BJ (cell line): ENCODE data around the gene DNAH2. TPM values are rescaled to one million over a fixed set of nuclear protein-coding genes. Genes with fewer than 3 reads are reported as not detected.

ENCODE experiments used
- CTCF ChIA-PET: fragments of 350-600 bp; formaldehyde crosslinking; extraction: SDS; loops from one replicate; lab custom pipeline; 2021; ENCODE audit warnings: antibody characterized with exemption, inconsistent platforms; lab: Yijun Ruan, JAX
- POLR2A ChIA-PET: fragments of 300-600 bp; sonication (Branson Sonifier 250); formaldehyde crosslinking; extraction: SDS; loops from one replicate; lab custom pipeline; 2021; ENCODE audit warnings: antibody characterized with exemption; lab: Charles Lee
- DNase-seq: peaks from one replicate; pipeline ENCODE4 v3.0.0-alpha.2; 2011; ENCODE audit warnings: low read depth
- H3K27me3 ChIP-seq: 2 replicates; pipeline ENCODE4 v1.6.0; 2011; ENCODE audit warnings: low read length; ENCODE audit not compliant: control insufficient read depth, insufficient read depth
- H3K36me3 ChIP-seq: 2 replicates; pipeline ENCODE4 v1.5.1; 2011; ENCODE audit warnings: low read length; ENCODE audit not compliant: control insufficient read depth, insufficient read depth
- H3K4me3 ChIP-seq: 2 replicates; pipeline ENCODE4 v1.5.1; 2011; ENCODE audit warnings: low read depth, mild to moderate bottlenecking, control low read depth, low read length
- polyA plus RNA-seq: library from polyadenylated mRNA; depleted of rRNA; stranded (reverse); fragments of >200 nt; gene quantifications from 2 replicates; pipeline ENCODE4 v1.2.3, GENCODE V29; 2011
- TF ChIP-seq, protein P1 (sequence below): IDR thresholded peaks from 2 replicates; pipeline ENCODE4 v1.5.1; 2011; ENCODE audit warnings: low read depth, mild to moderate bottlenecking, control low read depth, inconsistent platforms, low read length, moderate library complexity; ENCODE audit not compliant: insufficient read depth

DNAH2 gene
- polyA plus RNA-seq, 1 experiment, result 0.10 TPM

DNA sequence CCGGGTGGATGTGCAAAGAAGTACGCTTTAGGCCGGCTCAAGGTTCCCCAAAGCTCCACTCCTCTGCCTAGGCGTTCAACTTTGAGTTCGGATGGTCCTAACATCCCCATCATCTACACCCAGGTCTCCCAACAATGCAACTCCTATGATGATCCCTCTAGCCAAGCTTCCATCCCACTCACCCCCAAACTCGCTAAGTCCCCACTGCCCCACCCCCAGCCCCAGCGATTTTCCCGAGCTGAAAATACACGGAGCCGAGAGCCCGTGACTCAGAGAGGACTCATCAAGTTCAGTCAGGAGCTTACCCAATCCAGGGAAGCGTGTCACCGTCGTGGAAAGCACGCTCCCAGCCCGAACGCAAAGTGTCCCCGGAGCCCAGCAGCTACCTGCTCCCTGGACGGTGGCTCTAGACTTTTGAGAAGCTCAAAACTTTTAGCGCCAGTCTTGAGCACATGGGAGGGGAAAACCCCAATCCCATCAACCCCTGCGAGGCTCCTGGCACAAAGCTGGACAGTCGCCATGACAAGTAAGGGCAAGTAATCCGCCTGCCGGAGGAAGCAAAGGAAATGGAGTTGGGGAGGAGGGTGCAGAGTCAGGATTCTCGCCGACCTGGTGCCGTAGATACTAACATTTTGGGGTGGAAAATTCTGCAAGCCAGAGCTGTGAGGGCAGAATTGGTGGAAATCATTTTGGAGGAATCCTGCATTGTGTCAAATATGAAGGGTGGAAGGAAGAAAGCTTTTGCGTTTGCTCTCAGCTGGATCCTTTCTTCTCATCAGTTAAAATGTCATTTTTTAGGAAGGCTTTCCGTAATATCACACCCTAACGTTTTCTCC lies 30.3 kb upstream of the DNAH2 start, which contains the start of gene TP53:
TSS of gene TP53 (minus strand) at position 419 of the 836 bp plus-strand sequence. CDS start 10,896 bp downstream, outside the sequence.
- TF ChIP-seq, protein P1, sequence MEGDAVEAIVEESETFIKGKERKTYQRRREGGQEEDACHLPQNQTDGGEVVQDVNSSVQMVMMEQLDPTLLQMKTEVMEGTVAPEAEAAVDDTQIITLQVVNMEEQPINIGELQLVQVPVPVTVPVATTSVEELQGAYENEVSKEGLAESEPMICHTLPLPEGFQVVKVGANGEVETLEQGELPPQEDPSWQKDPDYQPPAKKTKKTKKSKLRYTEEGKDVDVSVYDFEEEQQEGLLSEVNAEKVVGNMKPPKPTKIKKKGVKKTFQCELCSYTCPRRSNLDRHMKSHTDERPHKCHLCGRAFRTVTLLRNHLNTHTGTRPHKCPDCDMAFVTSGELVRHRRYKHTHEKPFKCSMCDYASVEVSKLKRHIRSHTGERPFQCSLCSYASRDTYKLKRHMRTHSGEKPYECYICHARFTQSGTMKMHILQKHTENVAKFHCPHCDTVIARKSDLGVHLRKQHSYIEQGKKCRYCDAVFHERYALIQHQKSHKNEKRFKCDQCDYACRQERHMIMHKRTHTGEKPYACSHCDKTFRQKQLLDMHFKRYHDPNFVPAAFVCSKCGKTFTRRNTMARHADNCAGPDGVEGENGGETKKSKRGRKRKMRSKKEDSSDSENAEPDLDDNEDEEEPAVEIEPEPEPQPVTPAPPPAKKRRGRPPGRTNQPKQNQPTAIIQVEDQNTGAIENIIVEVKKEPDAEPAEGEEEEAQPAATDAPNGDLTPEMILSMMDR, result no peak
- CTCF ChIA-PET, result interaction anchor here (0.6 to 5.2 kb wide), 42 partner anchors 14 to 641 kb away, joined by 3 to 91 read pairs (median 4); partner anchors contain the start of genes ATP1B2, CD68, DNAH2 and FXR2
- peak; percentile 62 for DNase-seq

DNA sequence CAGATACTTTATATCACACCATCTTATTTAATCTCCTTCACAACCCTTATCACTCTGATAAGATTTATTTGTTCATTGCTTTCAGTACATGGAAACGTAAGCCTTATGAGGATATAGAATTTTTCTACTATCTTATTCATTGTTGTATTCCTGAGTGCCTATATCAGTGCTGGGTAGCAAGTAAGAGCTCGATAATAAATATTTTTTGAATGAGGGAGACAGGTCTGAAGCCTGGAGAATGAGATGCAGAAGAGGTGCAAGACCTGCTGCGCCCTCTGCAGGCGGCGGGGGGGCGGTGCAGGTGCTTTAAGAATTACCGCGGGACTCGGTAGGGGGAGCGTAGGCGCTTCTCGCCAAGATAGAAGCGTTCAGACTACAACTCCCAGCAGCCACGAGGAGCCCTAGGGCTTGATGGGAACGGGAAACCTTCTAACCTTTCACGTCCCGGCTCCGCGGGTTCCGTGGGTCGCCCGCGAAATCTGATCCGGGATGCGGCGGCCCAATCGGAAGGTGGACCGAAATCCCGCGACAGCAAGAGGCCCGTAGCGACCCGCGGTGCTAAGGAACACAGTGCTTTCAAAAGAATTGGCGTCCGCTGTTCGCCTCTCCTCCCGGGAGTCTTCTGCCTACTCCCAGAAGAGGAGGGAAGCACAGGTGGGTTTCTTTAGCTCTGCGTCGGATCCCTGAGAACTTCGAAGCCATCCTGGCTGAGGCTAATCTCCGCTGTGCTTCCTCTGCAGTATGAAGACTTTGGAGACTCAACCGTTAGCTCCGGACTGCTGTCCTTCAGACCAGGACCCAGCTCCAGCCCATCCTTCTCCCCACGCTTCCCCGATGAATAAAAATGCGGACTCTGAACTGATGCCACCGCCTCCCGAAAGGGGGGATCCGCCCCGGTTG lies 29.4 kb upstream of the DNAH2 start, which contains the start of gene WRAP53:
TSS of gene WRAP53 (plus strand) at position 570 of the 900 bp plus-strand sequence. CDS start at position 742, 172 bp downstream.
- no peaks in the 10 kb centered on the region for H3K27me3 ChIP-seq
- peaks cover 1% of the 10 kb centered on the region; the same call in 1 of the 2 replicates for H3K36me3 ChIP-seq
- peak within 1 kb of the TSS; percentile 52 for H3K4me3 ChIP-seq
- TF ChIP-seq, protein P1, result peak; percentile 99
- ChIA-PET POLR2A (interaction anchor here (0.5 to 1.4 kb wide), 5 partner anchors 73 to 337 kb away, joined by 3 to 6 read pairs (median 5); no protein-coding TSS in a partner anchor), CTCF (interaction anchor here (0.6 to 5.2 kb wide), 46 partner anchors 12 to 642 kb away, joined by 3 to 91 read pairs (median 4); partner anchors contain the start of genes ATP1B2, CD68, DNAH2 and FXR2)
- peak; percentile 98 for DNase-seq

More for the DNA sequence above, 30.3 kb upstream of the DNAH2 start, which contains the start of gene TP53:
- POLR2A ChIA-PET, result interaction anchor here (0.7 to 1.4 kb wide), 4 partner anchors 72 to 336 kb away, joined by 3 to 6 read pairs (median 5); no protein-coding TSS in a partner anchor
- Histone ChIP-seq H3K27me3 (no peaks in the 10 kb centered on the region), H3K4me3 (peak within 1 kb of the TSS; percentile 52), H3K36me3 (no peaks in the 10 kb centered on the region)

DNA sequence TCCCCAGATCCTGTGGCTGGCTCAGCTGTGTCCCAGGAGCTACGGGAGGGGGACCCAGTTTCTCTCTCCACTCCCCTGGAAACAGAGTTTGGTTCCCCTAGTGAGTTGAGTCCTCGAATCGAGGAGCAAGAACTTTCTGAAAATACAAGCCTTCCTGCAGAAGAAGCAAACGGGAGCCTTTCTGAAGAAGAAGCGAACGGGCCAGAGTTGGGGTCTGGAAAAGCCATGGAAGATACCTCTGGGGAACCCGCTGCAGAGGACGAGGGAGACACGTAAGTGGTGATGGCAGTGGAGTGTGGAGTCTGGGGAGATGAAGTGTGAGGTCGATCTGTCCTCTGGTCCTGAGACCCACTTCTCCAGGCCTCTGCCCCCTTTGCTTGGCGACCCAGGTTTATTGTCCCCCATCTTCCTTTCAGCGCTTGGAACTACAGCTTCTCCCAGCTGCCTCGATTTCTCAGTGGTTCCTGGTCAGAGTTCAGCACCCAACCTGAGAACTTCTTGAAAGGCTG lies 28.7 kb upstream of the DNAH2 start:
- ChIA-PET POLR2A (interaction anchor here (0.5 kb wide), 1 partner anchor 173 kb away, joined by 5 read pairs; no protein-coding TSS in a partner anchor), CTCF (interaction anchor here (0.7 to 5.2 kb wide), 18 partner anchors 11 to 643 kb away, joined by 3 to 91 read pairs (median 6); partner anchors contain the start of genes DNAH2, SAT2, SHBG and SOX15)
- H3K36me3 ChIP-seq, result peaks cover 1% of the 10 kb centered on the region; the same call in 1 of the 2 replicates
- H3K27me3 ChIP-seq, result no peaks in the 10 kb centered on the region
- H3K4me3 ChIP-seq, result peak overlapping the region; percentile 46
- TF ChIP-seq, protein P1, result no peak
- DNase-seq, result no peak

DNA sequence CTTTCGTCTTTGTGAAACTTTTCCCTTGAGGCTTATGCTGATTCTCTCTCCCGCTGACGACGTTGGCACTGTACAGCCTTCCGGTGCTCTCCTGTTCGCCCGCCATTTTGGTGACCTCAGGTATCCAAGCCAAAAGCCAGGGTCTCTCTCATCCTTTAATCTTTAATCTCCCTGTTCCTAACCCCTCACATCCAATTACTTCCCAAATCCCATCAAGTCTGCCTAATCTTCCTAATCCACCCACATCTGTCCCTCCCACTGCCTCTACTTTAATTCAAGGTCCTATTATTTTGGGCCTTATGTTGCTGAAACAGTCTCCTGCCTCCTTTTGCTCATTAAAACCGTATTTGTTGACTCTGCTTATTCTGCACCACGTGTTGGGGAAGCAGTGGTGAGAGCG lies 22.0 kb upstream of the DNAH2 start:
- Histone ChIP-seq H3K36me3 (peaks cover 1% of the 10 kb centered on the region), H3K27me3 (no peaks in the 10 kb centered on the region), H3K4me3 (no peak overlapping the region)
- ChIA-PET CTCF (no interaction called here), POLR2A (no interaction called here)
- TF ChIP-seq, protein P1, result no peak
- DNase-seq, result no peak
